Ishikawa (cell line): ENCODE results near the gene RPL18.

Experiments used
- CEBPB ChIP-seq: IDR thresholded peaks from 2 replicates; pipeline ENCODE4 v1.6.1; 2012
- CREB1 ChIP-seq: IDR thresholded peaks from 2 replicates; pipeline ENCODE4 v1.6.1; 2012; ENCODE audit warnings: low read depth
- EGR1 ChIP-seq: IDR thresholded peaks from 2 replicates; pipeline ENCODE4 v1.6.1; 2012
- EP300 ChIP-seq: IDR thresholded peaks from 2 replicates; pipeline ENCODE4 v1.6.1; 2012; ENCODE audit warnings: borderline replicate concordance
- FOXM1 ChIP-seq: IDR thresholded peaks from 2 replicates; pipeline ENCODE4 v1.6.1; 2012; ENCODE audit warnings: low read depth, borderline replicate concordance
- NFIC ChIP-seq: IDR thresholded peaks from 2 replicates; pipeline ENCODE4 v1.6.1; 2012
- RAD21 ChIP-seq: IDR thresholded peaks from 2 replicates; pipeline ENCODE4 v1.6.1; 2012; ENCODE audit warnings: low read depth
- TAF1 ChIP-seq: IDR thresholded peaks from 2 replicates; pipeline ENCODE4 v1.6.1; 2012; ENCODE audit warnings: low read depth, mild to moderate bottlenecking
- TCF12 ChIP-seq: IDR thresholded peaks from 2 replicates; pipeline ENCODE4 v1.6.1; 2012; ENCODE audit warnings: low read depth
- TEAD4 ChIP-seq: IDR thresholded peaks from 2 replicates; pipeline ENCODE4 v1.6.1; 2012
- YY1 ChIP-seq: IDR thresholded peaks from 2 replicates; pipeline ENCODE4 v1.6.1; 2012; ENCODE audit warnings: low read depth
- ZBTB7A ChIP-seq: IDR thresholded peaks from 2 replicates; pipeline ENCODE4 v1.6.1; 2012; ENCODE audit warnings: low read depth
- TF ChIP-seq, protein P1 (sequence below): IDR thresholded peaks from 2 replicates; pipeline ENCODE4 v1.6.1; 2012; ENCODE audit warnings: low read depth, mild to moderate bottlenecking
- TF ChIP-seq, protein P2 (sequence below): IDR thresholded peaks from 2 replicates; pipeline ENCODE4 v1.6.1; 2012
- TF ChIP-seq, protein P3 (sequence below): IDR thresholded peaks from 2 replicates; pipeline ENCODE4 v1.6.1; 2012

The RPL18 gene

DNA sequence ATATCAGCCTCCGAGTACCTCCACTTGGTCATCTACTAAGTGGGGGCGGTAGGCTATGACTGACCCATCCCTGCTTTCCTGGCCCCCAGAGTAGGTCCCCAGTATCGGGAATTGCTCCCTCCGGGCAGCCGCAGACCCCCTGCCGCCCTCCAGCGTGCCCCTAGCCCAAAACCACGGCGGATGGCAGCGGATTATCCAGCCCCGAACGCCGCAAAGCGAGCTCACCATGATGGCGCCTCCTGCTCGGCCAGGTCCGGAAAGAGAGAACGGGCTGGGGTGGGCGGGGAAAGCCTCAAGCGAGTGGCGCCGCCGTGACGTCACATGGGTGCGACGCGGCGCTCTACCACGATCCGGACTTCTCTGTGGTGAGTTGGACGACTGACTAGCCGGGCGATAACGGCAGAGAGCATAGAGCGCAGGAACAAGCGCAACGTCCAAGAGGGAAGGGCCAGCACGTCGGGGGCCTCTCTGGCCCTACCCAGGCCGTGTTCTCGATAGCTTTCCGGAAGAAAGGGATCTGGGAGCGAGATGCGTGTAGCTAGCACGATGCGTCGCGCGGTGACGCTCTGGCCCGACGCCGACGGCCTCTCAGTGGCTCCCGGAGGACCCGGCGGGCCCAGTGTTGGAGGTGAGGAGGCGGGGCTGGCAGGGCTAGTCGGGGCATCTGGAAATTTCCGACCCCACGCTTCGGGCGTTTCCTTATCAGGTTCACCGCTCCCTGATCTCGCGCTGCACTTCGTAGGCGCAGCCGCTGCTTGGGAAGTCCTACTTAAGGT, at the start of gene RPL18, which contains the start of gene SPHK2:
Gene RPL18 (minus strand): TSS at position 263 of the 776 bp plus-strand sequence. CDS start 35 bp downstream, at position 228.
Gene SPHK2 (plus strand): TSS at position 591 of the 776 bp plus-strand sequence. CDS start 1,009 bp downstream, outside the sequence.
- TF ChIP-seq TEAD4 (peak; percentile 7; the same call in 1 of the 2 replicates), RAD21 (no peak), CREB1 (peak; percentile 97), CEBPB (no peak), NFIC (no peak; the same call in none of the 2 replicates), TAF1 (peak; percentile 99), EGR1 (0 out of 2 replicates have a peak, but pooled peaks have one; percentile 13), TCF12 (peak; percentile 78), YY1 (peak; percentile 91), FOXM1 (no peak), ZBTB7A (no peak), EP300 (no peak)
- TF ChIP-seq, protein P1, sequence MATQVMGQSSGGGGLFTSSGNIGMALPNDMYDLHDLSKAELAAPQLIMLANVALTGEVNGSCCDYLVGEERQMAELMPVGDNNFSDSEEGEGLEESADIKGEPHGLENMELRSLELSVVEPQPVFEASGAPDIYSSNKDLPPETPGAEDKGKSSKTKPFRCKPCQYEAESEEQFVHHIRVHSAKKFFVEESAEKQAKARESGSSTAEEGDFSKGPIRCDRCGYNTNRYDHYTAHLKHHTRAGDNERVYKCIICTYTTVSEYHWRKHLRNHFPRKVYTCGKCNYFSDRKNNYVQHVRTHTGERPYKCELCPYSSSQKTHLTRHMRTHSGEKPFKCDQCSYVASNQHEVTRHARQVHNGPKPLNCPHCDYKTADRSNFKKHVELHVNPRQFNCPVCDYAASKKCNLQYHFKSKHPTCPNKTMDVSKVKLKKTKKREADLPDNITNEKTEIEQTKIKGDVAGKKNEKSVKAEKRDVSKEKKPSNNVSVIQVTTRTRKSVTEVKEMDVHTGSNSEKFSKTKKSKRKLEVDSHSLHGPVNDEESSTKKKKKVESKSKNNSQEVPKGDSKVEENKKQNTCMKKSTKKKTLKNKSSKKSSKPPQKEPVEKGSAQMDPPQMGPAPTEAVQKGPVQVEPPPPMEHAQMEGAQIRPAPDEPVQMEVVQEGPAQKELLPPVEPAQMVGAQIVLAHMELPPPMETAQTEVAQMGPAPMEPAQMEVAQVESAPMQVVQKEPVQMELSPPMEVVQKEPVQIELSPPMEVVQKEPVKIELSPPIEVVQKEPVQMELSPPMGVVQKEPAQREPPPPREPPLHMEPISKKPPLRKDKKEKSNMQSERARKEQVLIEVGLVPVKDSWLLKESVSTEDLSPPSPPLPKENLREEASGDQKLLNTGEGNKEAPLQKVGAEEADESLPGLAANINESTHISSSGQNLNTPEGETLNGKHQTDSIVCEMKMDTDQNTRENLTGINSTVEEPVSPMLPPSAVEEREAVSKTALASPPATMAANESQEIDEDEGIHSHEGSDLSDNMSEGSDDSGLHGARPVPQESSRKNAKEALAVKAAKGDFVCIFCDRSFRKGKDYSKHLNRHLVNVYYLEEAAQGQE, result no peak
- TF ChIP-seq, protein P2, sequence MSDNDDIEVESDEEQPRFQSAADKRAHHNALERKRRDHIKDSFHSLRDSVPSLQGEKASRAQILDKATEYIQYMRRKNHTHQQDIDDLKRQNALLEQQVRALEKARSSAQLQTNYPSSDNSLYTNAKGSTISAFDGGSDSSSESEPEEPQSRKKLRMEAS, result peak; percentile 92
- TF ChIP-seq, protein P3, sequence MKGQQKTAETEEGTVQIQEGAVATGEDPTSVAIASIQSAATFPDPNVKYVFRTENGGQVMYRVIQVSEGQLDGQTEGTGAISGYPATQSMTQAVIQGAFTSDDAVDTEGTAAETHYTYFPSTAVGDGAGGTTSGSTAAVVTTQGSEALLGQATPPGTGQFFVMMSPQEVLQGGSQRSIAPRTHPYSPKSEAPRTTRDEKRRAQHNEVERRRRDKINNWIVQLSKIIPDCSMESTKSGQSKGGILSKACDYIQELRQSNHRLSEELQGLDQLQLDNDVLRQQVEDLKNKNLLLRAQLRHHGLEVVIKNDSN, result peak; percentile 51; the same call in 1 of the 2 replicates

DNA sequence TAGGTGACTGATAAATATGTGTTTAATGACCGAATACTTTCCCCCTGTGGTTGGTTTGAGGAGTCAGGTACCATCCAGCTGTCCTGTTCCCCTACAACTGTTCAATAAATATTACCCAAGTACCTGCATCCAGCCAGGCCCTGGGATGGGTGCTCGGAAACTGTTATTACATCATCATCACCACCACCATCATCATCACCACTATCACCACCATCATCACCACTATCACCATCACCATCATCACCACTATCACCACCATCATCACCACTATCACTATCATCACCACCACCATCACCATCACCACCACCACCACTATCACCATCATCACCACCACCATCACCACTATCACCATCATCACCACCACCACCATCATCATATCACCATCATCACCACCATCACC, 49.8 kb upstream of the RPL18 start:
- TF ChIP-seq EP300 (no peak), FOXM1 (no peak), TEAD4 (no peak), CEBPB (no peak), CREB1 (no peak), TCF12 (no peak), RAD21 (no peak), YY1 (no peak), TAF1 (no peak)
- TF ChIP-seq, protein P2, result no peak

DNA sequence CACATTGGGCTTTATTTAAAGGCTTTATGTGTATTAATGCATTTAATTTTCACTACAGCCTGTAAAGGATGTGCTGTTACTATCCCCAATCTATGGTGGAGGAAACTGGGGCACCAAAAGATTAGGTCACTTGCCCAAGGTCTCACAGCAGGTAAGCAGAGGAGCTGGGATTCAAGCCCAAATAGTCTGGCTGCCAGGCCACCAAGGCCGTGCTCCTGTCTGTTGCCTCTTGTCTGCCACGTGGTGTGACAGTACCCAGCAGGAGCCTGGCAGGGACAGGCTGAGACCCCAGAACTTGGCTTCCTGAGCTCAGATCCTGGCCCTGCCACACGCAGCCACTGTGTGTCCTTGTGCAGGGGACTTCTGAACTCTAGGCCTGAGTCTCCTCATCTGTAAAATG, 49.4 kb upstream of the RPL18 start:
- TF ChIP-seq FOXM1 (no peak), CEBPB (no peak), NFIC (no peak)

DNA sequence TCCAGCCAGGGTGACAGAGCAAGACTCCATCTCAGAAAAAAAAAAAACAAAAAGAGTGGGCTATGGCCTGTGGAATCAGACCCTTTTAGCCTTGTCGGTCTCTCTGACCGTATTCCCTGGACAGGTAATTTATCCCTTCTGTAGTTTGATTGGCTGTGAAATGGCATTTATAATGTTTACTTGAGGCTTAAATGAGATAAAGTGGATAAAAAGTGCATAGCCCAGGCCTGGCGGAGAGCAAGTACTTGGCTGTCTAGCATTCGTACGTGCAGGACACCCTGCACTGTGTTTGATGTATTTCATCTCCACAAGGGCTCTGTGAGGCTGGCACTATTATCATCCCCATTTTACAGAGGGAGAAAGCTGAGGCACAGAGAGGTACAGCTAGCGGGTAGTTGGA, 46.8 kb upstream of the RPL18 start:
- TF ChIP-seq TAF1, result no peak
- TF ChIP-seq EP300, result no peak
- TF ChIP-seq, protein P1, result no peak
- no peak for TF ChIP-seq TCF12
- TF ChIP-seq, protein P3, result no peak
- no peak for TF ChIP-seq CREB1
- no peak for TF ChIP-seq CEBPB
- TF ChIP-seq FOXM1, result no peak
- no peak for TF ChIP-seq ZBTB7A
- TF ChIP-seq NFIC, result no peak
- TF ChIP-seq RAD21, result no peak
- TF ChIP-seq TEAD4, result no peak

DNA sequence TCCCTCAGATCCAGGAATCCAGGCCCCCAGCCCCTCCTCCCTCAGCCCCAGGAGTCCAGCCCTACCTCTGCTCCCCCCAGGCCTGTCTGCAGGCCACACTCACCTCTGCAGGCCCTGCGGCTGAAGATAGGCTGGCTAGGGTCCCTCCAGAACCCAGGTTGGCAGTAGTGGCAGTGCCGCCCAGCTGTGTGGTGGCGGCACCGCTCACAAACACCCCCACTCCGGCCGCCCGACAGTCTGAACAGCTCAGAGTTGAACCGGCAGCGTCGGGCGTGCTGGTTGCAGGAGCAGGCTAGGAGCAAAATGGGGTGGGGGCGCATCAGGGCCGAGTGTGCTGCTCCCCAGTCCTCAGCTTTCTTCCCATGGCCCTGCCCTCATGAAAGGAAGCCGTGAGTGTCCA, 45.5 kb upstream of the RPL18 start:
- TF ChIP-seq RAD21 (no peak), NFIC (no peak), TAF1 (no peak), EGR1 (no peak), FOXM1 (no peak), TCF12 (no peak), ZBTB7A (no peak), EP300 (no peak), YY1 (no peak)
- TF ChIP-seq, protein P3, result no peak
- TF ChIP-seq, protein P1, result no peak
- TF ChIP-seq, protein P2, result no peak
